Stimulated activated CD8-positive, alpha-beta memory T cell treated with anti-CD3 and anti-CD28 coated beads, Interleukin-7, amount 100 ng/mL, for 1 hour (primary cell): ENCODE data around the gene PAM.

ENCODE experiments used
- DNase-seq, 2 donors: peaks; one replicate each; pipeline ENCODE4 v3.0.0-alpha.2; 2020; ENCODE audit warnings: low read depth in 2 of 2

The PAM gene

DNA sequence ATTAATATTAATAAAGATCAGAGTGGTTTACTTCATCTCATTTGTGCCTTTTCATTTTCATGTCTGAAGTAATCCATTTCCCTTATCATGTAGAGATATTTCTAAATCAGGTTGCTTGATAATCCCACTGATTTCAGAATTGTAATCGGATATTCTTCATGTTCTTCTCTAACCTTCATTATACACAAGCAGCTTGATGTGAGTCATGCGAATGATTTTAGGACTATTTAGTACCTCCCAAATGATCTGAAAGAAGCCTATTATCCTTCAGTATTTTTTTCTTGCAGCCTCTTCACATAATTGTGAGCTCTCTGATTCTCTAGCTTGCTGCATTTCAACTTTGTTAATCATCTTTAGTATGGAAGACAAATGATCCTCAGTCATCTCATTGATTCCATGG is 182.8 kb downstream of the PAM start:
- no peak for DNase-seq

DNA sequence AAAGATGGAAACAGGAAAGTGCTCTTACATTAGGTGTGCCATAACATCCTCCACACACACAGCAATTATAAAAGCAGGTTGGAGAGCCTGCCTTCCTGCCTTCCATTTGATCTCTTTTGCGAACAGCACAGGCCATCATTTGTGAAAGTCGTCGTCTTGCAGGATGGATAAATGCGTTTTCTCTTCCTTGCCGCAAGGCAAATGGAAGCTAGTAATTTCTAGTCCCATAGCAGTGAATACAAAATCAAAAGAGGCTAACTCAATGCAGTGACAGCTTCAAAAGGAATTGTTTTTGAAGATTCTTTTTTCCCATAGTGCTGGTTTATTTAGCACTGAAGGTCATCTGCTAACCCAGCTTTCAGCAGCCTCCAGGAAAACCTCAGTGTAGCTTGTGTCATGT is 186.0 kb downstream of the PAM start:
- DNase-seq: no peak

DNA sequence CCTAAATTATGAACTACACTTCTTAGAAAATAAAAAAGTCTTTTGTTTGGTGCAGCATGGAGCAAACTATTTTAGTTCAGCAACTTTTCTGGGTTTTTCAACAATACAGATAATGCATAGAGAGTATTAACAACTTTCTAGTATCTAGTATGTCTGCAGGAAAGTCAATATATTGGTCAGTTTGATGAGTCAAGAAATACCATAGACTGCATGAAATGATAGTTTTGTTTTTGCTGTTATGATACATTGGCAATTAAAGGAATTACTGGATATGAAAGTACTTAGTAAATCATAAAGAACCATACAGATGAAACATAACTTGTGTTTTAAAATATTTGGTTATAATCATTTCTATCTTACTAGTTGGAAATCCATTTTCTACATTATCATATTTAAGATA is 191.3 kb downstream of the PAM start:
- DNase-seq: no peak

DNA sequence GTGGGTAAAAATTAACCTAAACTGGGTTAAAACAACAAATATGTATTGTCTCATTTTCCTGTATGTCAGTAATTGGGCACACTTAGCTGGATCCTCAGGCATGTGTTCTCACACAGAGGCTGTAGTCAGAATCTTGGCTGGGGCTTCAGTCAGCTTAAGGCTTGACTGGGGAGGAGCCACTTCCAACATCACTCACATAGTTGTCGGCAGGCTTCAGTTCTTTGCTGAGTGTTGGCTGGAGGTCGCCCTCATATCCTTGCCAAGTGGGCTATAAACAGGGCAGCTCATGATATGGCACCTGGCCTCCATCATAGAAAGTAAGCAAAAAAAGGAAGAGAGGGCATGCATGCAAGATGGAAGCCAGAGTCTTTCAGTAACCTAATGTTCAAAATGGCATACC is 191.9 kb downstream of the PAM start:
- DNase-seq: no peak

DNA sequence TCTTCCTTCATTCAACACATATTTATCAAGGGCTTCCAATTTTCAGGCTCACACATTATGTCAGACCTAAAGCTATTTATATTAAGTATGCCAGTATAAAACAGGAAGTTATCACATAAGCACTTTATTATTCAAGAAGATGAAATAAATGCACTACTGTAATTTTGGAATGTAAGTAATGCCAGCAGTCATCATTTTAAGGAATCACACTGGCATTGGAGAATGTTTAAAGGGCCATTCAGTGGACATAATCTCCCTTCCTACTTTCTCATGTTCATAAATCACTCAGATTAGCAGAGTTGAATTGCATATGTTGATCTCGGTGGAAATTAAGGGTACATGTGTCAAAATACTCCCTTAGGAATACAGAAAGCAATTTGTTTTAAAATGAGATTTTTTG is 200.4 kb downstream of the PAM start:
- no peak for DNase-seq

DNA sequence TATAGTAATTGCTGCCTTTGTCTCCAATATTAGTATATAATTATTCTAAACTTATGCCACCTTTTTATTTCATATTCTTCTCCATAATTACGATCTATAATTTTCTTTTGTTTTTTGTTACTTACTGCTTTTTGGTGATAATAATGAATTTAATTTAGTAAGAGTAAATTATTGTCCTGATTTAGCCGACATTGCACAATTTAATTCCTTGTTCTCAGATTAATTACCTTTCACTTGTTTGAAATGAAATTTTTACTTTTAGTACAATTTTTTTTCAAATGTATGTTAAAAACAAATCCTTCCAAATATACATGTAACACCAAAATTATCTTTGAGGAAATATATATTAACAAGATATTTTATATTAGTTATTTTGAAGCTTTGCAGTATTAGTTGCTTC is 201.5 kb downstream of the PAM start:
- no peak for DNase-seq

DNA sequence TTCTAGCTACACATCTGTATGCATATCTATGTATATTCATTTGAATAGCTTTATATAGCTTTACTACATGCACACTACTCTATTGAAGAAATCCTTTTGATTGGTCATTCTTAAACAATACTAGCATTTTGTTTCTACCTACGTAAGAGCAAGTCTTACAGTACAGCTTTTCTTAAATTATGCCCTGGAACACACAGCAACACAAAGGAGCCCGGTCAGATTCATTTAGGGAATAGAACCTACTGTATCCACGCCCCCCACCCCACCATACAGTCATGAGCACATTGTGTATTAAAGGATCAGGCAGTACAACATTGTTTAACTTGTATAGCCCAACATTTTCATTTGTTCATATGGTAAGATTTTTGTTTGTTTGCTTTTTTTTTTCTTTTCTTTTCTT is 202.0 kb downstream of the PAM start:
- DNase-seq: no peak

DNA sequence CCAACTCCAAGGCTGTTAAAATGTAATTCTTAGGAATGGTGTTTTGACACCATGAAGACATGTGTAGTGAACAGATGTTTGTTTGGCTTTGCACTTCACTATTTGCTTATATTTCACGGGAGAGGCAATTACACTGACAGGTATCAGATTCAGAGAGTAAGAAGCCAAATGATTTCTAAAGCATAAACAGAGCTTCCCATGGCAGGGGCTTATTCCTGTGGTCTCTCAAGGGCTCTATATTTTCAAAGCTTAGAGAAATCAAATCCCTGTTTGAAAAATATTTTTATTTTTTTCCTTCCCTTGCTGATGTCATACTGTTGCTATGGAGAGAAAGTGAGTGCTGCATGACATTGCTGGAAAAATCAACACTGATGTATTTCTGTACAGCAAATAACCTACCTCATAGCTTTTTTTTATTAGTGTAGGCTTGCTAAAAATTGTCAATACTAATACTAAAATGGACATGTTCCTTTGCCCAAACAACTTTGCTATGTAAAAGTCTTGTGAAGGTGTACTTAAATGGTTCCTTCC is 203.4 kb downstream of the PAM start:
- no peak for DNase-seq

DNA sequence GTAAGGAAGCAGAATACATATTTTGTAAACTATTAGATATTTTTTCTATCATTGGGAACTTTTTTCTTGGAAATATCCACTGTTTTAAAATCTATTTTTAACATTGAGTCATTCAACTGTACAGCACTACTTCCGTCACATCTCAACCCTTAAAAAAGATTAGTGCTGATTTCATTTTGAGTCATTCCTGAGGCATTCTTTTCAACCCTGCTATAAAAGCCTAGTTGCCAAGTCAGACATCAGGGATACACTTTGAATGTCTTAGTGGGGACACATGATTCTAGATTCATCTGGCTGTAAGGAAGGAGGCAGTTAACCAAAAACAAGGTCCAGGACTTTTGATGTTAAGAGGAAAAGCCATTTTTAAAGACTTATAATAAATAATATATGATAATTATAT is 203.9 kb downstream of the PAM start:
- no peak for DNase-seq

DNA sequence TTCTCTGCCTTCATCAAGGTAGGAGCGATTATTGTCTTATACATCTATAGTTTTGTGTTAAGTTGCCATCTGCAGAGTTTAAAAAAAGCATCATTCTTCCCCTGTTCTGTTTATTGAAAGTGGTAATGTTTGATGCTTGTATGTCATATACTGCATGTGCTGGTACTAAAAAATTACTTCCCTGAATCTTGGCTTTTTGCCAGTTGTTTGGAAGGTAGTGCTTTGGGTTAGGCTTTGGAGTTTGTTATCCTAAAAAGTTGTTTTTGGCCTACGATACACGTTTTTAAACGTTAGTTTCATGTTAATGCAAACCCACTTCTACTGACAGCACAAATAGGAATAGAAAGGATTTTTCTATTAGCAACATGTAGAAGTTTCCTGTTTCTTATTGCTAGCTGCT is 206.6 kb downstream of the PAM start:
- no peak for DNase-seq

DNA sequence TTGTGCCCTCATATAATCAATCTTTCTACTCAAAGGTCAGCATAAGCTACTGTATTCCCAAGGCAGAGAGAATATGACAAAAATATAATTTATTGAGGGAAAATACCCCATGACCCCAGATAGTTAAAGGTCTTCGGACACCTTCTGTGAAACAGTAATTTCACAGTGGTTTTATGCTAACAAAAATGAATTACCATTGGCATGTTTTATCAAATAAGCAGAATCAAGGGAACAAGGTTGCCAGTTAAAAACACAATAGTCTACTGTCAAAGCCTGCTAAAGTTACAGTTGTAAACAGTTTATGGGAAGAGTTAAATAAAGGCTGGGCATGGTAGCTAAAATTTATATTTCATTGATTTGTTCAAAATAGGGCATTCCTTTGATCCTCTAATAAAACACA is 210.5 kb downstream of the PAM start:
- no peak for DNase-seq

DNA sequence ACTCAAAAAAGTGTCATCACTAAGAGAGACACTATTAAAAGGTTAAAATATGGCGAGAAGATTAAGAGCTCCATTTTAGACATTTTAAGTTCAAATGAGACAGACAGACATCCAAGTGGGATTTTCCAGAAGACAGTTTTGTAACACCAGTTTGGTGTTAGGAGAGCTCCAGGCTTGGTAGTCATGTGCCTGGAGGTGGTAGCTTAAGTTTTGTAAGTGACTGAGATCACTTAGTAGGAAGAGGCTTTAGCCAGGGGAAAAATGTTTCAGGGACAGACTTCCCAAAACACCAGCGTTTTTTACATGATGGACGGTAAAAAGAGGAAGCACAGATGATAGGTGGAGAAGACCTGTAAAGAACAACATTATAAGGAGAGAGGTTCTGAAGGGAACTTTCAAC is 214.5 kb downstream of the PAM start:
- DNase-seq: no peak

DNA sequence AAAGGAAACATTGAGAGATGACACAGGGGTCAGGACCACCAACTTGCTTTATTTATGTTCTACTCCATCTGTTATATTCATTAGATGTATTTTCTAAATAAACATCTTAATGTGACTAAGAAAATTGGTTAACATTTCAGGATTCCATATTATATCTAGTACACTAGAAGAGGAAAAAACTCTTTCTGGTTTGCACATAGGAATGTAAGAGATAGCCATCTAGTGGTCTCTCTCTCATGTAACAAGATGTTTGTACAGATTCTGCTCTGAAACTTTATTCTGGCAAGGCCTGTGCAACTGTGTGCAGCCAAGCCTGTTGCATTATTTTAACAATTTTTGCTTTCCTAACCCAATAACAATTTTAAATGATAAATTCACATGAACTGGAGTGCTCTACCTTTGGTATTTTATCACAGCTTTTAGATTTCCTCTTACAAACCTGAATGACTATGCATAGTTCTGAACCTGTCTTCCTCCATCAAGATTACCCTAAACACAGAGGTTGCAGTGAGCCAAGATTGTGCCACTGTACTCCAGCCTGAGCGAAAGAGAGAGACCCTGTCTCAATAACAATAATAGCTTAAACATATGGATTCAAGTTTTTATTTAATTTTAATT is 216.7 kb downstream of the PAM start:
- no peak for DNase-seq

DNA sequence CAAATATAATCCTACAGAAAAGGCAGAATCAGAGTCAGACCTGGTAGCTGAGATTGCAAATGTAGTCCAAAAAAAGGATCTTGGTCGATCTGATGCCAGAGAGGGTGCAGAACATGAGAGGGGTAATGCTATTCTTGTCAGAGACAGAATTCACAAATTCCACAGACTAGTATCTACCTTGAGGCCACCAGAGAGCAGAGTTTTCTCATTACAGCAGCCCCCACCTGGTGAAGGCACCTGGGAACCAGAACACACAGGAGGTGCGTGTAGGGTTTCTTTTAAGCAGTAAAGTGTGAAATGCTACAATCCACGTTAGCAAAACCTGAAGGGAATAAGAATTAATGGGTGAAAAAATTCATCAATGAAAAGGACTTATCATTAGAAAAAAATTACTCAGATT is 219.1 kb downstream of the PAM start:
- DNase-seq: no peak

DNA sequence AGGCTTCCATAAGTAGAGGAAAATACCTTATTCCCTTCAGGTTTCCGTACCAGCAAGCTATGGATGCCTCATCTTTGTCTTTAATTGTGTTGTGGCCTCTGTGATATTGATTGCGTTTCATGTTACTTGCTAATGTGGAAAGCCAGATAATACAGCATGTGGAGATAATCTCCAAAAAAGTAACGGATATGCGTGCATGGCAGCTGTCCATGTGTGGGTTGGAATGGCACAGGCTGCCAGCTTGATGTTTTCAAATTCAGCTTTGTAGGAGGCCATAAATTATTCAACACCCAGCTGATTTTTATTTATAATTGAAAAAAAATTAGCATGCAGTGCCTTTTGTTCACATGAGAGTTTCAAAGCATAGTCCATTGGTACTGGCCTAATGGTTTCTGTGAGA is 219.9 kb downstream of the PAM start:
- DNase-seq: no peak

DNA sequence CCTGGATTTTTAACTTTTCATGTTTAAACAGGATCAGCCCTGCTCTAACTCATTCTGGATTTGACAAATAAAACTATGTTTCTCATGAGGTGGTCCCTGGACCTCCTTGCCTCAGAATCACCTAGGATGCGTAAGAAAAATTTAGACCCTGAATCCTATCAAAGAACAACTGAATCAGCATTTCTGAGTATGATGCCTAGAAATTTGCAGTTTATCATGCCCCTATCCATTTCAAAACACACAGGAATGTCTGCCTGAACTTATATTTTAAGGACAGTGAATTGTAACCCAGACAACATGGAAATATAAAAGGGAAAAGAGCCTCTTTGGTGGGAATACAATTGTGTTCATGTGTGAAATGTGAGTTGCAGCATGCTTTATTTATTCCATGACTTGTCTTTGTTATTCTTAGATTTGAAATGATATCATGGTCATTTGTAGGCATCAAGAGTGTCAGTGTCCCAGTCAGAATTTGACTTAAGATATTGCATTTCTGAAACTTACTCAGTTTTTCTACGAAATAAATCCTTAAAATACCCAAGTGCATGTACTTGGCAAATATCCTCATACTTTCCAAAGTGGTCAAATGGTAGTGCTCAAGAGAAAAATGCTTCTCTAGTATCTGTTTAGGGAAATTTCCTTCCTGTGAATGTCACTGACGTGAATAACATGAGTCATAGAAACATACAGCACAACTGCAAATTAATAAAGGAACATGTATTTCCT is 220.5 kb downstream of the PAM start:
- no peak for DNase-seq

DNA sequence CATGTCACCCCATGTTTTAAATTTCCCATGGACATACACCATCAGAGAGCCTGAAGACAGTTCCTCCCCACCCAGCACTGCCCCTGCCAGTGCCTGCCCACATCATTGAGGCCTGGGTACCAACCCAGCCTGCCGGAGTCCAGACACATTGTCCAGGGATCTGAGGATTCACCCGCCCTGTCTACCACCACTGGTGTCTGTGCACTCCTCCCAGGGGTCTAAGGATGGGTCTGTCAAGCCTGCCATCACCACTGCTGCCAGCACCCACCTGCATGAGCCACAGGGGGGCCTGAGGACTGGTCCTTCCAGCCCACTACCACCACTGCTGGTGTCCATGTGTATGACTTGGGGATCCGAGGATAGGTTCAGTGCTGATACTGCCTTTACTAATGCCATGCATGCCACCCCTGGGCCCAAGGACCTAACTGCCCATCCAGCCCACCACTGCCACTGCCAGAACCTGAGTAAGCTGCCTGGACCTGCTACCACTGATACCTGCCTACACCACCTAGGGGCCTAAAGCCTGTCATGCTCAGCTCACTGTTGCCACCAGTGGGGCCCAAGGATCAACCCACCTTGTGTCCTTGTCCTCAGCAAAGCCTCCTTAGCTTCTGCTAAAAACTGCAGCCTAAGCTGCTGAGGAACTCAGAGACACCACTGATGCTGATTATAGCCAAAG is 227.0 kb downstream of the PAM start:
- no peak for DNase-seq

DNA sequence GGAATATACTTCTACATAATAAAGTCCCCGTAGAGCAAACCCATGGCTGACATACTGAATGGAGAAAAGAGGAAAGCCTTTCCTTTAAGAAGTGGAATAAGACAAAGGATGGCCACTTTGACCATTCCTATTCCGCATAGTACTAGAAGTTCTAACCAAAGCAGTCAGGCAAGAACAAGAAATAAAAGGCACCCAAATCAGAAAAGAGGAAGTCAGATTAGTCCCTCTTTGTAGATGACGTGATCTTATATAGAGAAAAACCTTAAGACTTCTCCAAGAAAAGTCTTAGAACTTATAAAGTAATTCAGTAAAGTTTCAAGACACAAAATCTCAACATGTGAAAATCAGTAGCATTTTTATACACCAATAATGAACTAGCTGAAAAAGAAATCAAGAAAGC is 231.0 kb downstream of the PAM start:
- DNase-seq: no peak

DNA sequence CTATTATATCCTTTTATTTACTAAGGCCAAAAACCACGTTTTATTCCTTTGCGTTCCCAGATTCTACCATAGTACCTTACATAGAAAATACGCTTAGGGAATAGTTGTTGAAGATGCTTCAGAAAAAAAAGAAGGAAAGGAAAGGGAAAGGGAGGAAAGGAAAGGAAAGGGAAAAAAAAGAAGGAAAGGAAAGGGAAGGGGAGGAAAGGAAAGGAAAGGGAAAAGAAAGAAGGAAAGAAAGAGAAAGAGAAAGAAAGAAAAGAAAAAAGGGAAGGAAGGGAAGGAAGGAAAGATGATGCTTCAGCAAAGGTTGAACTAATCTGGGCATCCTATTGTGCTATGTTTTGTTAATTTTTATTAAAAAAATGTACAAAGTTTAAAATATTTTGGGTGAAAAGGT is 233.4 kb downstream of the PAM start:
- no peak for DNase-seq

DNA sequence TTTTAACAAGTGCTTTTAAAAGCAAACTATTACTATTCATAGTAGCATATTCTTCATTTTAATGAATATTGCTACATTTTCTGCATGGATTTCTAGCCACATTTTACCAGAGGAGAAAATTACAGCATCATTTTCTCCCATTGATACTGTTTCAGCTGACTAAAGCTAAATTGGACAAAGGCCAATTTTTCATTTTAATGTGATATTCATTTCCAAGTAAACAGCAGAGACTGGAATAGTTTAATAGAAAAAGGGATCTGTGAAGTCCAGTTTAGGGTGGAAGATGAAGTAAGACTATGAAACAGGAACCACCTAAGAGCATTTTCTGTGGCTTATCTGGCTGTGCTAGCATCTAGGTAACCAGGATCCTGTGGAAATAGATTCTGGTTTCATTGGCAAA is 236.7 kb downstream of the PAM start:
- DNase-seq: no peak

DNA sequence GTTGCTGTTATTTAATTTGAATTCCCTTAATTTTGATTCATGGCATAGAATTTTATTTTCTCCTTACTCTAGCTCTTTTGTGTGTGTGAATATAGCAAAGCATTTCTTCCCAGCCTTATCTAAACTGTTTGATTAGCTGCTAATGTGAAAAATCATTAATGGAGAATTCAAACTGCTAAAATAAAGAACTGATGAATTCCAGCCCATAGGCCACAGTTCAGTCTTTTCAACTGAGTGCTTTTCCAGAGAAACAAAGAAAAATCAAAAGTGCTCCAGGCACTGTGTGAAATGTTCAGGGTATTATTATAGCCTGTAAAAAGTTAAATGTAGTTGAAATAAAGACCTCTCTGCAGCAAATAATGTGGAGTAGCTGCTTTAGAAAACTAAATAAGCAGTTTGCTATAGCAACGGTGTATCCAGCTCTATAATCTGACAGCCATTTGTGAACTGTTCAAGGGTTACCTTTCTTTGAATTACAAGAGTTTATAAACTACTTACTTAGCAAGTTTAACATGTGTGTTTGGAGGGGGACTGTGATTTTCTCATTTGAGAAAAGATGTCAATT is 241.0 kb downstream of the PAM start:
- no peak for DNase-seq

DNA sequence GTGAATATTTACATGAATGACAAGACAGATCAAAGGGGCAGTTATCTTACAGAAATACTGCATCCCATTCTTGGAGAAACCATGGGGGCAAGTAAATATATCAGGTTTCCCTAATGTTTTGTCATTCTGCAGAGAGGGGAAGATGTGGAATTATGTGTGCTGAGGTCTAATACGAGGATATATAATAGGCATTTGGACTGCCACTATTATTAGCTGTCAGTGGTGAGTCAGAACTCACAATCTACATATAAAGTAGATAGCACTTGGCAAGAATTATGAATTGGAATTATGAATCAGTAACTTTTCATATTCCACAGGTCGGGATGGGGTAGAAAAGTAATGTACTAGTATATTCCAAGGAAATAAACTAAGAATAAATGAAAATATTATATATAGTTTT is 243.1 kb downstream of the PAM start:
- no peak for DNase-seq

DNA sequence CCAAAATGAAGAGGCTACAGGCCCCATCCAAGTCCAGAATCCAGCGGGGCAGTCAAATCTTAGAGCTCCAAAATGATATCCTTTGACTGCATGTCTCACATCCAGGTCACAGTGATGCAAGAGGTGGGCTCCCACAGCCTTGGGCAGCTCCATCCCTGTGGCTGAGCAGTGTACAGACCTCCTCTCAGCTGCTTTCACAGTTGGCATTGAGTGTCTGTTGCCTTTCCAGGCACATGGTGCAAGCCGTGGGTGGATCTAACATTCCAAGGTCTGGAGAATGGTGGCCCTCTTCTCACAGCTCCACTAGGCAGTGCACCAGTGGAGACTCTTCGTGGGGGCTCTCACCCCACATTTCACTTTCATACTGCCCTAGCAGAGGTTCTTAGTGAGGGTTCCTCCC is 244.1 kb downstream of the PAM start:
- DNase-seq: no peak
